Inflammatory macrophage treated with lipopolysaccharide for 1 hour (primary cell): Measurements from ENCODE around the gene LHFPL3.
"Not testable (repeated sequence)": the region's sequence is repeated elsewhere in the genome, so short reads cannot be mapped to it uniquely, and the experiment has no call there.

Source experiments
- DNase-seq, 2 donors: peaks; one replicate each; pipeline ENCODE4 v3.0.0-alpha.2; 2020 to 2022

Gene LHFPL3

GRCh38 chr7:104621321-104621720 is 292.9 kb downstream of the LHFPL3 start:
- no peak for DNase-seq

- no peak for DNase-seq
Measured at GRCh38 chr7:104625956-104626355, 297.6 kb downstream of the LHFPL3 start.

- DNase-seq = peak in 1 of 2 donors; percentile 27
Measured at GRCh38 chr7:104627516-104627915, 299.1 kb downstream of the LHFPL3 start.

GRCh38 chr7:104628017-104628416 is 299.6 kb downstream of the LHFPL3 start:
- no peak for DNase-seq

GRCh38 chr7:104629408-104629807 is 301.0 kb downstream of the LHFPL3 start:
- no peak for DNase-seq

- no peak for DNase-seq
Measured at GRCh38 chr7:104640506-104640905, 312.1 kb downstream of the LHFPL3 start.

GRCh38 chr7:104642560-104642959 is 314.2 kb downstream of the LHFPL3 start:
- no peak for DNase-seq

- peak in 1 of 2 donors; percentile 4 for DNase-seq
Measured at GRCh38 chr7:104643587-104644217, 315.3 kb downstream of the LHFPL3 start.

GRCh38 chr7:104650991-104651640 is 322.7 kb downstream of the LHFPL3 start:
- DNase-seq = no peak

- DNase-seq = no peak
Measured at GRCh38 chr7:104652434-104652833, 324.0 kb downstream of the LHFPL3 start.

- DNase-seq = no peak
Measured at GRCh38 chr7:104652865-104653264, 324.5 kb downstream of the LHFPL3 start.

GRCh38 chr7:104653825-104654401 is 325.5 kb downstream of the LHFPL3 start:
- DNase-seq = no peak

GRCh38 chr7:104655592-104655991 is 327.2 kb downstream of the LHFPL3 start:
- no peak for DNase-seq

- DNase-seq = no peak
Measured at GRCh38 chr7:104656467-104656866, 328.1 kb downstream of the LHFPL3 start.

GRCh38 chr7:104657134-104657533 is 328.7 kb downstream of the LHFPL3 start:
- no peak for DNase-seq

- no peak for DNase-seq
Measured at GRCh38 chr7:104661575-104661974, 333.2 kb downstream of the LHFPL3 start.

- no peak for DNase-seq
Measured at GRCh38 chr7:104664648-104665047, 336.2 kb downstream of the LHFPL3 start.

GRCh38 chr7:104677587-104677986 is 349.2 kb downstream of the LHFPL3 start:
- no peak for DNase-seq

GRCh38 chr7:104679085-104679484 is 350.7 kb downstream of the LHFPL3 start:
- DNase-seq = no peak

- DNase-seq = no peak
Measured at GRCh38 chr7:104686286-104686685, 357.9 kb downstream of the LHFPL3 start.

GRCh38 chr7:104694710-104695109 is 366.3 kb downstream of the LHFPL3 start:
- DNase-seq = no peak

GRCh38 chr7:104695563-104695962 is 367.2 kb downstream of the LHFPL3 start:
- no peak for DNase-seq

- DNase-seq = no peak
Measured at GRCh38 chr7:104700336-104700735, 371.9 kb downstream of the LHFPL3 start.

- DNase-seq = not testable (repeated sequence)
Measured at GRCh38 chr7:104721027-104721426, 392.6 kb downstream of the LHFPL3 start.
